Neural progenitor cell (in vitro differentiated cells): ENCODE results near the gene UBALD2.

Source experiments
- EZH2 ChIP-seq: fragments of 200-600 bp; sonication (generic); IDR thresholded peaks from 2 replicates; pipeline ENCODE4 v1.6.1; 2017; ENCODE audit warnings: antibody characterized with exemption, mild to moderate bottlenecking, moderate library complexity
- TF ChIP-seq, protein P1 (sequence below): fragments of 200-600 bp; sonication (generic); IDR thresholded peaks from 2 replicates; pipeline ENCODE4 v1.5.1; 2017; ENCODE audit warnings: antibody characterized with exemption, mild to moderate bottlenecking

DNA sequence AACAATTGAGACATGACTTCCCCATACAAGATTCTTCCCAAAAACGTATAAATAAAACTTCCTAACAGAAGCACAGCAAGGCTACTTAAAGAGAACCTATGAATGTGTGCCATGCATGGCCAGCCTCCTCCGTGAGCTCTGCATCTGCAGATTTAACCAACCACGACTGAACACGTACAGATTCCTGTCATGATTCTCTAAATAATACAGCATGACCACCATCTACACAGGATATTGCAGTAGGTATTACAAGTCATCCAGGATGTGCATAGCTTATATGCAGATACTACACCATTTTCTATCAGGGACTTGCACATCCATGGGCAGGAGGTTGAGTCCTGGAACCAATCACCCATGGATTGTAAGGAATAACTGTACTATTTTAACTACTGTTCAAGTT, 44.3 kb downstream of the UBALD2 start:
- TF ChIP-seq, protein P1, sequence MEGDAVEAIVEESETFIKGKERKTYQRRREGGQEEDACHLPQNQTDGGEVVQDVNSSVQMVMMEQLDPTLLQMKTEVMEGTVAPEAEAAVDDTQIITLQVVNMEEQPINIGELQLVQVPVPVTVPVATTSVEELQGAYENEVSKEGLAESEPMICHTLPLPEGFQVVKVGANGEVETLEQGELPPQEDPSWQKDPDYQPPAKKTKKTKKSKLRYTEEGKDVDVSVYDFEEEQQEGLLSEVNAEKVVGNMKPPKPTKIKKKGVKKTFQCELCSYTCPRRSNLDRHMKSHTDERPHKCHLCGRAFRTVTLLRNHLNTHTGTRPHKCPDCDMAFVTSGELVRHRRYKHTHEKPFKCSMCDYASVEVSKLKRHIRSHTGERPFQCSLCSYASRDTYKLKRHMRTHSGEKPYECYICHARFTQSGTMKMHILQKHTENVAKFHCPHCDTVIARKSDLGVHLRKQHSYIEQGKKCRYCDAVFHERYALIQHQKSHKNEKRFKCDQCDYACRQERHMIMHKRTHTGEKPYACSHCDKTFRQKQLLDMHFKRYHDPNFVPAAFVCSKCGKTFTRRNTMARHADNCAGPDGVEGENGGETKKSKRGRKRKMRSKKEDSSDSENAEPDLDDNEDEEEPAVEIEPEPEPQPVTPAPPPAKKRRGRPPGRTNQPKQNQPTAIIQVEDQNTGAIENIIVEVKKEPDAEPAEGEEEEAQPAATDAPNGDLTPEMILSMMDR = no peak
- no peak for TF ChIP-seq EZH2
